MCF 10A (cell line): ENCODE data around the gene RND2. TPM values are rescaled to one million over a fixed set of nuclear protein-coding genes. Genes with fewer than 3 reads are reported as not detected.
A peak's percentile ranks its signal among the peaks of the same experiment; 100 is the strongest.

ENCODE experiments used
- BruUV-seq: library from RNA; stranded (reverse); fragments of 400-500 nt; replicated peaks from 2 replicates; lab custom pipeline; 2021; lab: Mats Ljungman, UMichigan
- CTCF ChIA-PET: fragments of 300-600 bp; sonication (Branson Sonifier 250); formaldehyde crosslinking; extraction: SDS; loops from one replicate; lab custom pipeline; 2021; ENCODE audit warnings: antibody characterized with exemption, inconsistent platforms; lab: Yijun Ruan, JAX
- POLR2A ChIA-PET: fragments of 300-600, 350-650 bp; sonication (Branson Sonifier 250); formaldehyde crosslinking; extraction: SDS; loops from one replicate; lab custom pipeline; 2020; ENCODE audit warnings: antibody characterized with exemption, inconsistent platforms; lab: Yijun Ruan, JAX
- DNase-seq: peaks from one replicate; pipeline ENCODE4 v3.0.0-alpha.2; 2018; ENCODE audit not compliant: unreplicated experiment
- H3K27ac Mint-ChIP-seq: one replicate; pipeline ENCODE4 v1.8.0; 2022; ENCODE audit warnings: mild to moderate bottlenecking, low read depth, mixed read lengths; ENCODE audit not compliant: unreplicated experiment
- H3K27me3 Mint-ChIP-seq: one replicate; pipeline ENCODE4 v1.8.0; 2022; ENCODE audit warnings: mixed read lengths; ENCODE audit not compliant: insufficient read depth, unreplicated experiment
- H3K36me3 Mint-ChIP-seq: one replicate; pipeline ENCODE4 v1.8.0; 2022; ENCODE audit warnings: mild to moderate bottlenecking, moderate library complexity, mixed read lengths; ENCODE audit not compliant: insufficient read depth, unreplicated experiment
- H3K4me1 Mint-ChIP-seq: one replicate; pipeline ENCODE4 v1.8.0; 2022; ENCODE audit warnings: mixed read lengths; ENCODE audit not compliant: insufficient read depth, unreplicated experiment
- H3K4me3 Mint-ChIP-seq: one replicate; pipeline ENCODE4 v1.8.0; 2022; ENCODE audit warnings: mild to moderate bottlenecking, moderate library complexity, mixed read lengths; ENCODE audit not compliant: unreplicated experiment
- H3K9me3 Mint-ChIP-seq: one replicate; pipeline ENCODE4 v1.8.0; 2022; ENCODE audit warnings: mixed read lengths; ENCODE audit not compliant: unreplicated experiment
- intact Hi-C: fragments of 100-400 bp; cut with micrococcal nuclease; formaldehyde crosslinking; loops from 2 replicates; pipeline ENCODE4 v1.14.1; 2022
- total RNA-seq: library from RNA; stranded (reverse); gene quantifications from 2 replicates; pipeline ENCODE4 v1.2.3, GENCODE V29; 2022
- TF ChIP-seq, protein P1 (sequence below): fragments of 200-600 bp; IDR thresholded peaks from one replicate; pipeline ENCODE4 v1.8.0; 2022; ENCODE audit warnings: antibody characterized with exemption, mild to moderate bottlenecking; ENCODE audit not compliant: unreplicated experiment

Gene RND2
- total RNA-seq, 1 experiment from 2014 or later, result 0.16 TPM

DNA sequence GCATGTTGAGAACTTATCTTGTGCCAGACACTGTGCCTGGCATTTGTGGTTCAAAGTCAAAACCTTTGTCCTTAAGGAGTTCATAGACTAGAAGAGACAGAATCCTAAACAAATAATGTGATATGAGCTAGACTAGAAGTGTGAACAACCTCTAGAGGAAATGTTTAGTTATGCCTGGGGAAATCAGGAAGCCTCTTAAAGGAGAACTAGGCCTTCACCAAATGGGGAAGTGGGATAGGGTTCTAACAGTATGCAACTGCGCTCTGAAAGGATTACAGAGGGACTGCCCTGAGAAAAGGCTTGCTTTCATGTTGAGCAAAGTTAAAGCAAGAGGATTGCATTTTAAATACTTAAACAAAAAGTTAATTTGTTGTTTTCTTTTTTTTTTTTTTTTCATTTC is 39.8 kb upstream of the RND2 start:
- no peaks in the 10 kb centered on the region for H3K27me3 Mint-ChIP-seq
- CTCF ChIA-PET, result interaction anchor here (0.6 to 1.6 kb wide), 2 partner anchors 13 to 214 kb away, joined by 3 to 4 read pairs; partner anchors contain the start of gene RPL27
- H3K4me3 Mint-ChIP-seq, result no peak overlapping the region
- intact Hi-C loops, result no loop called here
- no peak overlapping the region for H3K27ac Mint-ChIP-seq
- H3K9me3 Mint-ChIP-seq, result no peaks in the 10 kb centered on the region
- TF ChIP-seq, protein P1, sequence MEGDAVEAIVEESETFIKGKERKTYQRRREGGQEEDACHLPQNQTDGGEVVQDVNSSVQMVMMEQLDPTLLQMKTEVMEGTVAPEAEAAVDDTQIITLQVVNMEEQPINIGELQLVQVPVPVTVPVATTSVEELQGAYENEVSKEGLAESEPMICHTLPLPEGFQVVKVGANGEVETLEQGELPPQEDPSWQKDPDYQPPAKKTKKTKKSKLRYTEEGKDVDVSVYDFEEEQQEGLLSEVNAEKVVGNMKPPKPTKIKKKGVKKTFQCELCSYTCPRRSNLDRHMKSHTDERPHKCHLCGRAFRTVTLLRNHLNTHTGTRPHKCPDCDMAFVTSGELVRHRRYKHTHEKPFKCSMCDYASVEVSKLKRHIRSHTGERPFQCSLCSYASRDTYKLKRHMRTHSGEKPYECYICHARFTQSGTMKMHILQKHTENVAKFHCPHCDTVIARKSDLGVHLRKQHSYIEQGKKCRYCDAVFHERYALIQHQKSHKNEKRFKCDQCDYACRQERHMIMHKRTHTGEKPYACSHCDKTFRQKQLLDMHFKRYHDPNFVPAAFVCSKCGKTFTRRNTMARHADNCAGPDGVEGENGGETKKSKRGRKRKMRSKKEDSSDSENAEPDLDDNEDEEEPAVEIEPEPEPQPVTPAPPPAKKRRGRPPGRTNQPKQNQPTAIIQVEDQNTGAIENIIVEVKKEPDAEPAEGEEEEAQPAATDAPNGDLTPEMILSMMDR, result no peak
- peaks cover 12% of the 10 kb centered on the region for H3K4me1 Mint-ChIP-seq
- BruUV-seq, result no TSS peak
- no peak for DNase-seq
- H3K36me3 Mint-ChIP-seq, result peaks cover 85% of the 10 kb centered on the region
- POLR2A ChIA-PET, result interaction anchor here (0.6 to 7.1 kb wide), 3 partner anchors 12 to 413 kb away, joined by 3 to 47 read pairs (median 3); partner anchors contain the start of gene RPL27

GRCh38 chr17:42989141-42989540 is 35.9 kb upstream of the RND2 start:
- ChIA-PET CTCF (interaction anchor here (1.2 kb wide), 1 partner anchor 10 kb away, joined by 3 read pairs; the partner anchor contains the start of gene PTGES3L), POLR2A (interaction anchor here (7.1 kb wide), 1 partner anchor 8 kb away, joined by 47 read pairs; the partner anchor contains the start of gene RPL27)
- no TSS peak for BruUV-seq
- H3K27me3 Mint-ChIP-seq, result no peaks in the 10 kb centered on the region
- no peaks in the 10 kb centered on the region for H3K9me3 Mint-ChIP-seq
- peaks cover 96% of the 10 kb centered on the region for H3K36me3 Mint-ChIP-seq
- no peak overlapping the region for H3K27ac Mint-ChIP-seq
- DNase-seq, result no peak
- peaks cover 10% of the 10 kb centered on the region for H3K4me1 Mint-ChIP-seq
- H3K4me3 Mint-ChIP-seq, result no peak overlapping the region
- TF ChIP-seq, protein P1, result no peak
- intact Hi-C loops, result no loop called here

GRCh38 chr17:42989726-42990652 is 35.0 kb upstream of the RND2 start:
- H3K9me3 Mint-ChIP-seq, result no peaks in the 10 kb centered on the region
- ChIA-PET POLR2A (interaction anchor here (7.1 kb wide), 1 partner anchor 8 kb away, joined by 47 read pairs; the partner anchor contains the start of gene RPL27), CTCF (interaction anchor here (0.6 kb wide), 2 partner anchors 12 to 85 kb away, joined by 6 read pairs; no protein-coding TSS in a partner anchor)
- H3K36me3 Mint-ChIP-seq, result peaks cover 94% of the 10 kb centered on the region
- no peak overlapping the region for H3K4me3 Mint-ChIP-seq
- peak overlapping the region; percentile 27 for H3K27ac Mint-ChIP-seq
- BruUV-seq, result no TSS peak
- TF ChIP-seq, protein P1, result no peak
- no peaks in the 10 kb centered on the region for H3K27me3 Mint-ChIP-seq
- H3K4me1 Mint-ChIP-seq, result peaks cover 10% of the 10 kb centered on the region
- intact Hi-C loops, result no loop called here
- DNase-seq, result peak; percentile 35

- H3K4me1 Mint-ChIP-seq, result peaks cover 10% of the 10 kb centered on the region
- peaks cover 79% of the 10 kb centered on the region for H3K36me3 Mint-ChIP-seq
- DNase-seq, result no peak
- POLR2A ChIA-PET, result interaction anchor here (1.0 kb wide), 2 partner anchors 10 to 11 kb away, joined by 3 read pairs; partner anchors contain the start of gene RUNDC1
- BruUV-seq, result TSS peak; percentile 2
- no peaks in the 10 kb centered on the region for H3K9me3 Mint-ChIP-seq
- H3K27ac Mint-ChIP-seq, result no peak overlapping the region
- intact Hi-C loops, result no loop called here
- CTCF ChIA-PET, result interaction anchor here (0.7 to 1.3 kb wide), 2 partner anchors 63 to 149 kb away, joined by 3 read pairs; no protein-coding TSS in a partner anchor
- TF ChIP-seq, protein P1, result no peak
- no peaks in the 10 kb centered on the region for H3K27me3 Mint-ChIP-seq
- H3K4me3 Mint-ChIP-seq, result no peak overlapping the region
These were observed 33.6 kb upstream of the RND2 start for GRCh38 chr17:42991471-42991870.
